Measurements from ENCODE around the gene ANKS1B.

The ANKS1B gene

GRCh38 chr12:98999559-98999958 is 985.2 kb downstream of the ANKS1B start:
- H3K27ac ChIP-seq: no peak overlapping the region; the same call in 1 of the 2 replicates
- TF ChIP-seq CTCF (conservative IDR thresholded peaks at IDR 0.05): no peak

GRCh38 chr12:98998697-98999299 is 985.9 kb downstream of the ANKS1B start:
- TF ChIP-seq CTCF (conservative IDR thresholded peaks at IDR 0.05): peak; percentile 93
- H3K27ac ChIP-seq: no peak overlapping the region; the same call in 1 of the 2 replicates

GRCh38 chr12:98997899-98998298 is 986.8 kb downstream of the ANKS1B start:
- no peak for TF ChIP-seq CTCF (conservative IDR thresholded peaks at IDR 0.05)
- H3K27ac ChIP-seq: no peak overlapping the region

- H3K27ac ChIP-seq: no peak overlapping the region
- TF ChIP-seq CTCF (conservative IDR thresholded peaks at IDR 0.05): no peak
Measured at GRCh38 chr12:98990648-98991047, 994.1 kb downstream of the ANKS1B start.

- H3K27ac ChIP-seq: no peak overlapping the region
- TF ChIP-seq CTCF (conservative IDR thresholded peaks at IDR 0.05): no peak
Measured at GRCh38 chr12:98985156-98985555, 999.6 kb downstream of the ANKS1B start.

- no peak overlapping the region for H3K27ac ChIP-seq
- TF ChIP-seq CTCF (conservative IDR thresholded peaks at IDR 0.05): no peak
Measured at GRCh38 chr12:98983647-98984046, 1001.1 kb downstream of the ANKS1B start.

- no peak for TF ChIP-seq CTCF (conservative IDR thresholded peaks at IDR 0.05)
Measured at GRCh38 chr12:98980508-98980907, 1004.2 kb downstream of the ANKS1B start.

More at GRCh38 chr12:98980508-98980907, 1004.2 kb downstream of the ANKS1B start:
- no peak overlapping the region for H3K27ac ChIP-seq

Measured in VCaP (cell line).